Measurements from ENCODE around the gene ABCB11.

The ABCB11 gene

DNA sequence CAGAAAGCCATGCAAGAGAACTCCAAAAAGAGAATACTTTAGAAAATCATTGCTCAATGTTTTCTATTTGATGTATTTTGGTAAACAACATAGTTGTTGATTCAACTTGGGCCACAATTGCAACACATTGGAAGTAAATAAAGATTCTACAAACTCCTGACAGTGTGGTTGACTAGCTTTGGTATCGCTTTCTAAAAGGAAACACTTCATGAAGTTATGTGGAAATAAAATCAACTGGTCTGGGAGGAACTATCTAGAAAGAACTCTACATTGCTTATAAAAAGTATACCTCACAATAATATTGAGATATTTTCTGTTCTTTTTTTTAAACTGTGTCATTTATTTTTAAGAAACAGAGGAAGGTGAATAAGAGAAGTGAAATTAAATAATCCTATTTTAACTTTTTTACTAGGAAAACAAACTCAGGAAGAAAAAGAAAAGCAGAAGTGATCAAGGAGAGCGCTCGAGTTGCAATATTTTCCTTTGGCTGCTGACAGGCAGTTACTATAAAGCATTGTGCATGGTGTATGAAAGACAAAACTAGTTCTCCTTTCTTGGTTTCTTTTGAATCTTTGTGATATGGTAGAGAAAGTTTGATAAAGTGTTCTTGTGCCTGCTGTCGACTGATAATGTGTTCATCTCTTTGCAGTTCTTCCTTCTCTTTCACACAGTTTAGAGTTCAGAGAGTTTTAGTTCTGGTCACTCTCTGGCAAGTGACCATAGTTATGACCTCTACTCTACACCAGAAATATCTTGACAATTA, 41.2 kb upstream of the ABCB11 start:
- H3K4me3 ChIP-seq (ENCODE audit: low read depth, low read length): no peak overlapping the region
- in situ Hi-C loops (cut with HindIII; ENCODE audit: low sequenced_read_pairs): no loop called here
- TF ChIP-seq, protein P1, sequence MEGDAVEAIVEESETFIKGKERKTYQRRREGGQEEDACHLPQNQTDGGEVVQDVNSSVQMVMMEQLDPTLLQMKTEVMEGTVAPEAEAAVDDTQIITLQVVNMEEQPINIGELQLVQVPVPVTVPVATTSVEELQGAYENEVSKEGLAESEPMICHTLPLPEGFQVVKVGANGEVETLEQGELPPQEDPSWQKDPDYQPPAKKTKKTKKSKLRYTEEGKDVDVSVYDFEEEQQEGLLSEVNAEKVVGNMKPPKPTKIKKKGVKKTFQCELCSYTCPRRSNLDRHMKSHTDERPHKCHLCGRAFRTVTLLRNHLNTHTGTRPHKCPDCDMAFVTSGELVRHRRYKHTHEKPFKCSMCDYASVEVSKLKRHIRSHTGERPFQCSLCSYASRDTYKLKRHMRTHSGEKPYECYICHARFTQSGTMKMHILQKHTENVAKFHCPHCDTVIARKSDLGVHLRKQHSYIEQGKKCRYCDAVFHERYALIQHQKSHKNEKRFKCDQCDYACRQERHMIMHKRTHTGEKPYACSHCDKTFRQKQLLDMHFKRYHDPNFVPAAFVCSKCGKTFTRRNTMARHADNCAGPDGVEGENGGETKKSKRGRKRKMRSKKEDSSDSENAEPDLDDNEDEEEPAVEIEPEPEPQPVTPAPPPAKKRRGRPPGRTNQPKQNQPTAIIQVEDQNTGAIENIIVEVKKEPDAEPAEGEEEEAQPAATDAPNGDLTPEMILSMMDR (IDR thresholded peaks at IDR 0.05; ENCODE audit: low read depth, low read length, missing control alignments): no peak
- DNase-seq (ENCODE audit: low read depth): no peak

DNA sequence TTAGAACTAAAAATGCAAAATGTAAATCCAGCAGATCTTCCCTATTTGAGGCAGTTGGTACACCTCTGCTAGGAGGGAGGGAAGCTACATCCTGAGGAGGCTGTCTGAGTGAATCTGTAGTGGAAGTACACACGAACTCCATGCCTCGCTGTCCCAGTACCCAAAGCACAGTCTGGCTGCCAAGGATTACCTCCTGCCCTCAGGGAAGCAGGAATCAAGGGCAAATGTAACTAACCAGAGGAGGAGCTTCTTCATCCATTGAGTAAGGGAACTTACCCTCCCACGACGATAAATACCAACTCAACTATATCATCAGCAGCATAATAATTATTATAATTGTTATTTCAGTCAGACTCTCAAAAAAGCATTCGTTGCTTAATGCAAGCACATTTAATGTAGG, 40.3 kb upstream of the ABCB11 start:
- no peak for DNase-seq (ENCODE audit: low read depth)
- TF ChIP-seq, protein P1 (IDR thresholded peaks at IDR 0.05; ENCODE audit: low read depth, low read length, missing control alignments): no peak
- H3K4me3 ChIP-seq (ENCODE audit: low read depth, low read length): no peak overlapping the region
- in situ Hi-C loops (cut with HindIII; ENCODE audit: low sequenced_read_pairs): no loop called here

DNA sequence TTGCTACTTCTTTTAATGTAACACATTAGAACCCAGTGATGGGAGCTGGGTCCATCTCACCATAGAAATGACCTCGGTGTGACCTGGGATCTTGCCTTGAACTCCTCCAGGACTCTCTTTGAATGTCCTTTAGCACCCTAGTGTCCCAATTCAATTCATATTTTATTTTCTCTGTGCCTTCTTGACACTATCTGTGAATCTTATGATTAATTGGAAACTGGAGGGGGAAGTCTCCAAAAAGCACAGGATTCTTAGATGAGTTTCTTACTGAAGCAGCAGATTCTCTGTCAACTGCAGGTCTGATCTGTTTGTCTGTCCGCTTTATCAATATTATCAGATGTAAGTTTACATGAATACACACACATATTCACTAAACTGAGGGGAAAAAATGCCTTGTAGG, 38.7 kb upstream of the ABCB11 start:
- TF ChIP-seq, protein P1 (IDR thresholded peaks at IDR 0.05; ENCODE audit: low read depth, low read length, missing control alignments): no peak
- no peak overlapping the region for H3K4me3 ChIP-seq (ENCODE audit: low read depth, low read length)
- in situ Hi-C loops (cut with HindIII; ENCODE audit: low sequenced_read_pairs): no loop called here
- DNase-seq (ENCODE audit: low read depth): no peak

- in situ Hi-C loops (cut with HindIII; ENCODE audit: low sequenced_read_pairs): no loop called here
- peak; percentile 40 for DNase-seq (ENCODE audit: low read depth)
- H3K4me3 ChIP-seq (ENCODE audit: low read depth, low read length): no peak within 1 kb of the TSS
- TF ChIP-seq, protein P1 (IDR thresholded peaks at IDR 0.05; ENCODE audit: low read depth, low read length, missing control alignments): no peak
These were observed 38.2 kb upstream of the ABCB11 start, which contains the start of gene DHRS9 for GRCh38 chr2:169069341-169069740. DHRS9 (plus strand) TSS chr2:169069563; CDS start chr2:169081582, 12,019 bp downstream.

GRCh38 chr2:169066897-169067296, 35.8 kb upstream of the ABCB11 start:
- no peak for DNase-seq (ENCODE audit: low read depth)
- TF ChIP-seq, protein P1 (IDR thresholded peaks at IDR 0.05; ENCODE audit: low read depth, low read length, missing control alignments): no peak
- in situ Hi-C loops (cut with HindIII; ENCODE audit: low sequenced_read_pairs): no loop called here
- H3K4me3 ChIP-seq (ENCODE audit: low read depth, low read length): no peak overlapping the region

DNA sequence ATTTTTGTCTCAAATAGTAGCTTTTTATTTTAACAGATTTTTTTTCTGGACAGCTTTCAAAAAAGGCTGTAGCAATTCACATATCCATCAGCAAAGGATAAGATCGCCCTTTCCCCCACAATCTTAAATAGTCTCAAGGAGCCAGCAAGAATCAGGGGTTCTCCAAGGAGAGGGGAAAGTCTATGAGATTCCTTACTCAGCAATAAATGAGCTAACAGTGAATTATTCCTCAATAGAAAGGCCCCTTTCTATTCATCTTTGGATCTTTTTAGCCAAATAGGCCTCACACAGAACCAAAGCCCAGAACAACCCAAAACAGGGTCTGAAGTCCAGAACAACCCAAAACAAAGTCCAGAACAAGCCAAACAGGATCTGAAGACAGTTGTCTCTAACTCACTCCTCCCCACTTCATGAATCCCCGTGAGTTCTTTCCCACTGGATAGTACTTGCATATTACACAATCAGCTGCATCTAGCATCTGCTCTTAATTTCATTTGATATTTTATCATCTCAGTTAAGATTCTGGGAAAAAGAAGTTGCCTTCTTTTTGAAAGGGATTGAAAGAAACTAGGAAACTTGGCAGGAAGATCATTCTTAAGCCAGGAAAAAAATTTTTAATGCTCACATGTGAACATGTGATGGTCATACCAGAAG, 34.9 kb upstream of the ABCB11 start:
- DNase-seq (ENCODE audit: low read depth): no peak
- TF ChIP-seq, protein P1 (IDR thresholded peaks at IDR 0.05; ENCODE audit: low read depth, low read length, missing control alignments): no peak
- in situ Hi-C loops (cut with HindIII; ENCODE audit: low sequenced_read_pairs): no loop called here
- H3K4me3 ChIP-seq (ENCODE audit: low read depth, low read length): no peak overlapping the region
